HG03565 (cell line): Measurements from ENCODE around the gene EPAS1.

Experiments
- ATAC-seq: cut with Tn5 transposase; IDR thresholded peaks from one replicate; pipeline ENCODE4 v1.9.1; 2021; ENCODE audit warnings: mild to moderate bottlenecking, moderate library complexity; ENCODE audit not compliant: unreplicated experiment

EPAS1 gene

DNA sequence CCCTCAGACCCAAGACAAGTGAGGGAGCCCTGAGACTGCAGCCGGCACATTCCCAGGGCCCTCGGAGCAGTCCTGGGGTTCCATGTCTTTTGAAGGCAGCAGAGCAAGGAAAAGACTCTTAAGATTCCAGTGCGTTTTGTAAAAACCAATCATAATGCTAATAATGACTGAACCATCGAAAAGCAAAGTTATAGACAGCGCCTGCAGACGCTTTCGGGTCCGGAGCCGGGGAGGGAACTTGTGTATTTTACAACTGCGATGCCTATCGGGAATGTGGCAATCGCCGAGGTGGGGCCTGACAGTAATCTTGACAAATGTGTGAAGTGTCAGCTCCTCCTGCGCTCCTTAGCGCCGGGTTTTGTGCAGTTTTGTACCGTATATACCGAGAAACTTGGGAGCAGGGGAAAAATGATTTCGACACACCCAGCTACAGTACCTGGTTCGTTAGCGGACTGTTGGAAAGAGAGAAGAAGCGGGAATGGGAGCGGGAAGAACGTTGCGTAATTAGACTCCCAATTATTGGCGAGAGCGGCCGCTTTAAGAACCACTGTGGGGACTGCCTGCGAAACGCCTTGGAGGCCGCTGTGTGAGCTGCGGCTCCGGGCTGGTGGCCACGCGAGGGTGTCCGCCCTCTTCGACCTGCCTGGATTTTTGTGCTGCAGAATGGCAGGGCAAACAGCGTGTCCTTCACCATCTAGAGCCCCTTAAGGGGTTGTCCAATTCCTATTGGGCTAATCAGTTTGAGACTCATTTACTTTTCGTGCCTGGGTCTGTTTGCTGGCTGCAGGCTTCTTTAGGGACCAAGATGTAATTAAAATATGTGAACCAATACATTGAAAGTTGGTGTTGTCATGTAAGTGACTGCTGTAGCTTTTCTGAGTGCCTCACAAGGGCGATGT, 2.4 kb downstream of the EPAS1 start:
- no peak for ATAC-seq

DNA sequence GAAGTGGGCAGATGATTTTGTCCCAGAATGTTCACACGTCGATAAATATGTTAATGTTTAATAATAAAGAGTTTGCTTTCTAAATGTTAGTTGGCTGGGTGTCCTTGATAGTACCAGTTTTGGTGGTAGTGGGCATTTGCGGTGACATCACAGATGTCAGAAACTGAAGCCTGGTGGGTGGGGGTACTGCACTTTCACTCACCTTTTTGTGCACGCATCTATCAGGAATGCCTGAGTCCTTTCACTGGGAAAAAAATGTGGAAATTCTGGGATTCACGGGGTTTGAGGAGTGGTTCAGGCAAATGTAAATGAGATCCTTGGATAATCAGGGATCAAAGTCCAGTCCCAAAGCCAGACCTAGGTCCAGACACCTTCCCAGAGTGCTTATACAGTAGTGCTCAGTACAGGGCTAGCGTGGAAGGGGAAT, 3.2 kb downstream of the EPAS1 start:
- ATAC-seq: no peak

DNA sequence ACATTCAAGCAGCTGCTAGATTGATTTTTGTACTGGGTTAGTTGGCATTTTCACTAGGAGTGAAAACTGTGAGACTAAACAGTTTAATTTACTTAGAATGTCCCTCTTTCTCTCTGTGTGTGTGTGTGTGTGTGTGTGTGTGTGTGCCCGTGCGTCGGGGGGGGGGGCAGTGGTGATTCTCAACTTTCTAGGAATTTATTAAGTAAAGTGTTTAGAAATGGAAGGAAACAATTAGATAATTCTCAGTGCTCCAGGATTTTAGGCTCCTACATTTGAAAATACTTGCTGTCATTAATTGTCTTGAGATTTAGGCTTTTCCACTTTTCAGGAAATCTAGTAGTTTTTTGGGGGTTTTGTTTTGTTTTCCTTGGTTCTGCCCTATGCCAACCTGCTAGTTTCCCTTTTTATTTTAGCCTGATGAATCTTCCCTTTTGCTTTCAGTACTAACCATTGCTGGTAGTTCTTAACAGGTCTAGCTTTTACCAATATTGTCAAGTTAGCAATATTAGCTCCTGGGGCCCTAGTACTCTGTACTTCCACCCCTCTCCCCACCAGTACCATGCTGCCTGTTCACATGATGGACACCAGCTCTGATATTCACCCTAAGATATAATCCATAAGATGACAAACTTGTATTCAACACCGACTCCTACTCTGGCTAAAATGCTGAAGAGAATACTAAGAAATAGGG, 4.9 kb downstream of the EPAS1 start:
- no peak for ATAC-seq

DNA sequence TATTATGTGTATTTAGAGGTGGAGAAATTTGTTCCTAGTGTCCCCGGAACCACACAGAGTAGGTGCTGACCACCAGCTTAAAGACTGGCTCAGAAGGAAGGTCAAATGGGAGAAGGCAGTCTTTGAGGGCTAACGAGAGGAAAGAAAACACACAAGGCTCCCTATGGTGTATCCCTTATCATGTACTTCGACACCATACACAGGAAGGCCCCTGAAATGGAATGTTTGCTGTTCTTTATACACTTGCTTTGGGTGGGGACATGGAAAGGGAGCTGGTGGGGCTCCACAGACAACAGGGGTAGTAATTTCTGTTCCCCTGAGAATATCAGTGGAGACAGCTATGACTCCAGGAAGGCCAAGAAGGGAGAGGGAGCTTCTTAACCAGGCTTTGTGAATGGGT, 6.0 kb downstream of the EPAS1 start:
- no peak for ATAC-seq

DNA sequence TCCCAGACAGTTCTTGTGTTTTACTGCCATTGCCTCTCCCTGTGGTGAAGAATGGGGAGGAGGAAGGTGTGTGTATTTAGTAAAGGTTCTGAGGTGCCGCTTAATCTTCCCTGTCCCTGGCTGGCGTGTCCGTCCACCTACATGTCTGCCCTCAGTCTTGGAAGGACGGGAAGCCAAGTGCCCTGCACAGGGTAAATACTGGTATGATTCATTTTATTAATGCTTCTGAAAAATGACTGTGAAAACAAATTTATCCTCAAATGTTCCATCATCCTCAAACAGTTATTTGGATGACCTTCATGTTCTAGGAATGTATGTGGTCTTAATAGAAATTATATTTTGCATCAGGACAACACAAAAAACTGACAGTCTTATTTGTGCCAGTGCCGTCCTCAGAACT, 6.6 kb downstream of the EPAS1 start:
- no peak for ATAC-seq

DNA sequence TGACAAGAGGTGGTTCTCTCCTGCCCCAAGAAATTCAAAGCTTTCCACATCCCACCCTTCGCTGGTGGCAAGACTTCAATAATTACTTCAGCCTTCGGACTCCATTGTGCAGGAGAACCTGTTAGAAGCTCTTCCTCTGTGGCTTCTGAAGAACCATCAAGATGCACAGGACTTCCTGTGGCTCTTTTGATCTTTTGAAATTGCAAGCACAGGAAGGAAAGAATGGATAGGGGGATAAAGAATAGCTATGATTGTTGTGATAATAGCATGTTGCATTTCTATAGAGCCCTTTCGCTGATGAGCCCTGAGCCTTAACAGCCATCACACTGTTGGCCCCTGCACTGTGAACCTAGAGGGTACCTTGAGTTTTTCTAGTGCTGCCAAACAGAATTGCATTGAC, 7.4 kb downstream of the EPAS1 start:
- no peak for ATAC-seq

DNA sequence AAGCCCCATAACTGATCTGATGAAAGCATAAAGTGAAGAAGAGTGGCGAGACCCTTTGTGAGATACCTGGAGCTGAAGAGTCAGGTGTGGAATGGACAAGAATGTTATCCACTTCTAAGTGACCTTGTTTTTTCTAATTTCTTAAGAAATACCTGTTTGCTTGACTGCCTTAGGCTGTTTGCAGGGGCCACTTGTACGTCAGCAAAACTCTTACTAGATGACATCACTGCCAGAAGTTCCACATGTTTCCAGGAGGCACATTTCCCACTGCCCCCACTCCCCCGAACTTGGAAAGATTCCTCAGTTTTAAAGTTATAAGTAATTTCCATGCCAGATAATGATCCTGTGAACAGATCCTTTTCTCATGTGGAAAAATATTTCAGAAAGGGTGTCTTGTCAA, 8.0 kb downstream of the EPAS1 start:
- ATAC-seq: no peak

DNA sequence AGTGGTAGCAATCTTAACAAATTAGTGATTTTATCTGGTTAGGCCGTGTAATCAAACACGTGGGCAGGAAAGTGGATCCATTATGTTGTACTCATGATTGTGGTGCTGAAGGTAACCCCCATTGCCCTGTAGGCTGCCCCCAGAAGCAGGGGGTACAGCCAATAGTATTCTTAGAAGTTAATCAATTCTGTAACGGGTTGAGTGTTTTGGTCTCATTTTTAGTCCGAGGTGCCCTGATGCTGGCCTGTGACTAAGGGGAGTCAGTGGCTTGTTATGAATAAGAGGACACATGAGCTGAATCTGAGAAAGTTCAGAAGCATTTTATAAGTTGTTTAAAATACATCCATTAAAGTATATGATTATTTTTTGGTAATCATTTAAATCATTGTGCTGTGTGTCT, 8.6 kb downstream of the EPAS1 start:
- no peak for ATAC-seq

DNA sequence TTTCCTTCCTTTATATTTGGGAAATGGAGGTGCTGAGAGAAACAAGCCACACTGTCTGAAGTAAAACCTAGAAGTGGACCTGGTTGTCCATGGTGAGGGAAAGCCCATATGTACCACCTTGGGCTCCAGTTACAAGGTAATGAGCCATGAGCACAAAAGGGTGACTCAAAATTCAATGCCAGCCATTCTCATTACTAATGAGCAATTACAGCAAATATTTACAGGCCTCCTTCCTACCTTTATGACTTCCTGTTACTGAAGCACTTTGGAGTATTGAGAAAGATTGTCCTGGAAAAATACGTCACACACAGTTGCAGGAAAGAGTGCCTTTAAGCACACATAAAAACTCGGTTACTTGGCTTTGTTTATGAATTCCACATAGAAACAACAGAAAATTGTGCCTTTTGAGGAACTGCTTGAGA, 9.1 kb downstream of the EPAS1 start:
- ATAC-seq: no peak

DNA sequence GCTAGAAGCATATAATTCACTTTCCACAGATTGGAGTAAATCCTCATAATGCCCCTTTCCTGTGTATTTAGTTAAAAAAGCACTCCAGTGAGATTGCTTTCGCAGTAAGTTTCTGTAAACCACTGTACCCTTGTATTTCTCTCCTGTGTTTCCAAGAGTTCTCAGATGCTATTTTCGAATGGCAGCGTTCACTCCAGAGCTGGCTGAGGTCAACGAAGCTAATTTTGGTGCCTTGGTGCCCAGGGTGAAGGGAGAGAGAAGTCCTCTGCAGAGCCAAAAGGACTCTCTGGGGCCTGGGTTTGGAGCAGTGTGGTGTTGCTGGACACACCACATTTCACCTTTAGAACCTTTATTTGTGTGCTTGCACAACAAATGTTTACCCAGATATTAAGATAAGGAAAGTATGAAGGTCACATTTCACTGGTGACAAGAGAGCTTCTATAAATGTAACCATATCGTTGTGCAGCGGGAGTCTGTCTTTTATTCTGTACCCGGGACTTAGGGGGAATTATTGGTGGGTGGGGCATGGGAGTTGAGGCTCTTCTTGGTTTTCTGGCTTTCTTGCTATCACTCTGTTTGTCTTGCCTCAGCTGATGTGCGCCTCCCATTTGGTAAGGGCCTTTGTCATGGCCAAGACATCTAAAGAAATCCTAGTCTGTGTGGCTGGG, 9.9 kb downstream of the EPAS1 start:
- ATAC-seq: no peak

DNA sequence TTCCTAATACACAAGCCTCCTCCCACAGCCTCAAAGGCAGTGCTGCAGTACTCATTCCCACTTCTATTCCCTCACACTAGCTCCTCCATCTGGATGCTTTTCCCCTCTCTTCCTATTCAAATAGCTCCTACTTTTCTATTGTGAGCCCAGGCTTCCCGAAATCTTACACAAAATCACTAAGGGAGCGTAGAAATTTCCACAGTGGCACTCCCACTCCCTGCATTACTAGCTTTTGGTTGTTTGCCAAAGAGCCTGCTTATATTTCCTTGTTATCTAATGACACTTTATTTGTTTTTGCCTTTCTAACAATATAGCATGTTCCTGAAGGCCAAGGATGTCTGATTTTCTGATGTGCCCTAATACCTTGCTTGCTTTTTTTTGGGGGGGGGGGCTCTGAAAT, 10.9 kb downstream of the EPAS1 start:
- ATAC-seq: no peak

DNA sequence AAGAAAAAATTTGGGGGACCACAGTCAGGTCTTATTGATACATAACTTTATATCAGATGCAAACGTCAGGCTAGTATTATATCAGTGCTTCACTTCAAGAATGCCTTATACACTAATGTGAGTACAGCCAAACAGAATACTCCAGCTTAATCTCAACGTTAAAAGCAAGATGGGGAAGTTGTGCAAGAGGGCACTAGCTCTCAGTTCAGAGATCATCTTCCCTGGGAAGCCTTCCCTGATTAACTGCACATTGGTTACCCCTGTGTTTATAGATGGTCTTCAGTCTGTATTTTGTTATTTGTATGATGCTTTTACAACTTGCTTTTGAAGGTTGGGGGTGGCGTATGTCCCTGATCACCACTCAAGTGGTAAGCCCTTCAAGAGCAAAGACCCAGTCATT, 11.4 kb downstream of the EPAS1 start:
- ATAC-seq: no peak

DNA sequence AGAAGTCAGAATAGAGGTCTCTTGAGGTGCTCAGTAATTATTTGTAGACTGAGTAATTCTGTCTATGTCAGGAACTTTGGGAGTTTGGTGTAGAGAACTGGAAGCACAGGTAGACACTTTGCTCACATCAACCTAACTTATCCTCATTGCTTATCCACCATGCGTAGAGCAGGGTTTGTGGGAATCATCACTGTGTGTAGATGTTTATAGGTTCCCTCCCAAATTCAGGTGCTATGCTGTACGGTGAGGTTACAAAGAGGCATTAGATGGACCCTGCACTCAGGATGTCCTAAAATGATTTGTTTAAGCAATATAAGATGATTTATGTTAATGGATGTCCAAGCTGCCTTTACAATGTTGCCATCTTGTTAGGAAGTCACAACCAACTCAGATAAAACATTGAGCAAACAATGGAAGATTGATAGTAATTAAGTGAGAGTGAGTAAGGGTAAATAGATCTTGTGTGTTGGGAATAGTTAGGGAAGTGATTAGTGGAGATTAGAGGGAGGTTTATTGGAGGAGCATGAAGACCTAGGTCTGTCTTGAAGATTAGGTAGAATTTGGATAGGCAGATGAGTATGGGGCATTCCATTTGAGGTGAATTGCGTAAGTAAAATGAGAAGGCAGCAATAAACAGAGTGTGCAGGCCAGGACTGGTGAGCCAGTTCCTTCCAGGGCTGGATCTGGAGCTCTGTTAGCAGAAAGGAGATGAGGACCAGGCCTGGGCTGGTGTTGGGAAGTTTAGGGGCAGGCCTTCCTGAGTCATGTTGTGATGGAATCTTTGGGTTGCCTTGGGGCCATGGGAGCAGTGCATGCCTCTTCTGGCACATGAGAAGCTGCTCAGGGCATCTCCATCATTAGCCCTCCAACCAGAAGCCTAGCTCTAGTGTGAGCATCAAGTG, 12.1 kb downstream of the EPAS1 start:
- ATAC-seq: no peak

DNA sequence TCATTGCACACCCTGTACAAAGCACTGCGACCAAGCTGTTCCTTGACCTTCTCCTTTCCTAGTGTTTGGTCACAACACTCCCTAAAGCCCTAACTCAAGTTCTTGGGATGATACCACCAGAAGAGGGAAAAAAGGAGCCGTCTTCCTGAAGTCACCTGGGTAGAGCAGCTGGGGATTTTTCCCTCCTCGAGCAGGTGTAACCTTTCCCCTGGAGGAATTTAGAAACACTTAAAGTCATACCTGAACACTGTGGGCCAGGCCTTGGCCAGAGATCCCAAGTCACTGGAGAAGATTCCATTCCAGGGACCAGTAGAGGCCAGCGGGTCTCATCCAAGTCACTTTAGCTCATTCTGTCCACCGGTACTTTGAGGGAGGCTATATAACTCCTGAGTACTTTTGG, 13.2 kb downstream of the EPAS1 start:
- ATAC-seq: no peak

DNA sequence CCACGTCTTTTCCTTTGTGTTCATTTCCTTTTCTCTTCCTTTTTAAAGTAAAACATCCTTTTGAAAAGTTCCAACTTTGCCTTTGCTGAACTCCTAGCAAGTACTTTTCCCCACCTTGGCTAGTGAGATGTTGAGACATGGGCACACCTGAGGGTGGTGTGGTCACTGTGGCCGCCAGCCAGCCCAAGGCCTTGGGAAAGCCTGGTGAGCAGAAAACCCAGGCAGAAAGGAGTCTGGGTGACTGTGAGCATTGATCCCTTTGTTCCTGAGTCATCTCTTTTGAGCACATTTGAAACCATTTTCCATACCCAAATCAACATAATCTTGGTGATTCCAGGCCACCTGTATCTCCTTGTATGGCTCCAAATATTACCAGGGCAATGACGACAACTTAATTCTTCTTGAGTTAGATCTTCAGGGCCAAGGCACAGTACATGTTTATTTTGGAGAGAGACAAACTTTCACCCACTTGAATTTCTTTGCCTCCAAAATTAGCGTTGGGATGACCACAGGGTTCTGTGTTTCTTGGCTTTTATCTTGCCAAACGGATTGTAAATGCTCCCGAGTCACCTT, 14.5 kb downstream of the EPAS1 start:
- ATAC-seq: no peak

DNA sequence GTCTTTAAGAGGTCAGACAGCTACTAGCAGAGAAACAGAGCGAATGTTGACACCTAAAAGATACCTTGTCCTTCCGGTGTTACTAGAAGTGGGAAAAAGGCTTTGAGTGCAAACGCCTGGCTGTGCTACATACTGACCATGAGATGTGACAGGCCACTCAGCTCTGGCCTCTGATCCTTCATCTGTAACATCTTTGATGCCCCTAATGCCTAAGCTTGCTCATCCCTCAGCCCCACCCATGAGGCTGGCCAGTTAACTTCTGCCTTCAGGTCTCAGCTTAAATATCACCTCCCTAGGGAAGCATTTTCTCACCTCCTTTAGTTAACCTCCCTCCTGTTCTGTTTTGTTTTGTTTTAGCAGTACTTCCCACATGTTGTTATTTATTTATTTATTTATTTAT, 15.9 kb downstream of the EPAS1 start:
- no peak for ATAC-seq

DNA sequence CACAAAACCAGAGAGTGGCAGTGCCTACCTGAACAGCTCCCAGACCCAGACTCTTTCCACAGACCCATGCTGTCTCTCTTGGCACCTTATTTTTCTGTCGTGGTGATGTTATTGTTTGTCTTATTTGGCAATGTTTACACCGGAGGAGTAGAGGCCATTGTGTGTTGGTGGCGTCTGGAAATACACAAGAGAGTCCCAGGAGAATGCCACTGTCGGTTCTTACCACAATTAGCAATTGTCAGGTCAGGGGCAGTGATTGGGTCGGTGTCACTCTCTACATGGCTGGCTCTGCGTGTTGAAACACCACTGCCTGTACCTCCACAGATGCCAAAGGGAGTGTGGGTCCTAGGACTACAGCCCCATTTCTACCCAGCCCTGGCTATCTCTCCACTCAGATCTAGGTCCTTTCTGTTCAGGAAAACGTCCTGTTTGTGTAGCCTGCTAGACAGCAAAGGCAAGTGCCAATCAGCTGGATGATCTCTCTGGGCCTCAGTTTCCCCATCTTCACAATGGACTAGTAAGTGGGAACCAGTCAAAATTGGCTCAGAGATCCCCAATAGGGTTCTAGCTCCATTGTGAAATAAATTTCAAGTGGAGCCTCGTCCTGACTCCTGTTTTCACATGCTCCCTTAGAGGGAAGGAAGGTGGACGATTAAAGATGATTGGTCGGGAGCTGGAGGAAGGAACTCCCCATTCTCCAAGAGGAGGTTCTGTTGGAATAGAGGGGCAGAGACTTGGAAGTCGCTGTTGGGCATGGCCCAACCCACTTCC, 17.0 kb downstream of the EPAS1 start:
- ATAC-seq: no peak

DNA sequence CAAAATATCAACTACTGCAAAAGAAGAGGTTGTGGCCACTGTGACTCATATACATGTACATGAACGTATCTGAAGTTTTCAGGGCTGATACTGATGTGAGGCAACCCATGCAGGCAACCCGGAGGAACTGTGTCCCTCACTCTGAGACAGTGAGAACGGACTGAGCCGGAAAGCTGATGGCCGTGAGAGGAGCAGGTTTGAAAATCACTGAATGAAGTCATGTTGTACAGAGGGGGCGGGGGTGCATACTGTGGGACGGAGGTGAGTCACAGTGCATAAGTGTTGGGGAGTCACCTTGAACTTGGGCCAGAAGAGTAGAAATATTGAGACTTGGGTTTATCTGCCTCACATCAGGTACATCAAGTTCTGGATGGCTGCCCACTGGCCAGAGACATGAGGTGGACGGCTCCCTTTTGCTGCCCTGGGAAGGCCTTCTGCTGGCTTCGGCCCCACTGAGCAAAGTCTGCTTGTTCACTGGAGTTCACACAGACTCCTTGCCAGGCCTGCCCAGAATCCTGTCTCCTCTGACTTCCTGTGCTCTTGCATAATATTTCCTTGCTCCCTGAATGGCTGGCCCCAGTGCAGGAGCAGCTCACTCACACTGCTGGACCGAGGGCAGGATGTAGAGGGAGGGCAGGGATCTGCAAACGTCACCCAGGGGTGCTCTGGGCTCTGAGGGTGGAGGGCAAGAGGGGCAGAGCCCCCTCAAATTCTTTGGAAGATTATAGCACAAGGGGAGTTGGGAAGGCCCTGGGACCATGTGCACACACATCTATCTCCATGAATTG, 18.1 kb downstream of the EPAS1 start:
- no peak for ATAC-seq

DNA sequence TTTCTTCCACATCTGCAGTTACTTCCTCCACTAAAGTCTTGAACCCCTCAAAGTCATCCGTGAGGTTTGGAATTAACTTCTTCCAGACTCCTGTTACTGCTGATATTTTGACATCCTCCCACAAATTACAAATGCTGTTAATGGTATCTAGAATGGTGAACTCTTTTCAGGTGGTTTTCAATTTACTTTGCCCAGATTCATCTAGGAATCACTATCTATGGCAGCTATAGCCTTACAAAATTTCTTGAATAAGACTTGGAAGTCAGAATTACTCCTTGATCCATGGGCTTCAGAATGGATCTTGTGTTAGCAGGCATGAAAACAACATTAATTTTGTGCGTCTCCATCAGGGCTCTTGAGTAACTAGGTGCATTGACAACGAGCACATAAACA, 19.9 kb downstream of the EPAS1 start:
- ATAC-seq: no peak
